Glutamatergic neuron (in vitro differentiated cells): ENCODE measurements around the gene FAM163B. TPM values are rescaled to one million over a fixed set of nuclear protein-coding genes. Genes with fewer than 3 reads are reported as not detected.

Experiments
- DNase-seq: peaks from one replicate; pipeline ENCODE4 v3.0.0; 2022
- H3K27ac Mint-ChIP-seq: one replicate; pipeline ENCODE4 v1.8.0; 2020; ENCODE audit warnings: mild to moderate bottlenecking, mixed read lengths, inconsistent platforms; ENCODE audit not compliant: unreplicated experiment
- H3K27me3 Mint-ChIP-seq: one replicate; pipeline ENCODE4 v1.8.0; 2020; ENCODE audit warnings: mild to moderate bottlenecking, moderate library complexity, mixed read lengths, inconsistent platforms; ENCODE audit not compliant: unreplicated experiment
- H3K36me3 Mint-ChIP-seq: one replicate; pipeline ENCODE4 v1.8.0; 2020; ENCODE audit warnings: mild to moderate bottlenecking, mixed read lengths, inconsistent platforms; ENCODE audit not compliant: unreplicated experiment
- H3K4me1 Mint-ChIP-seq: one replicate; pipeline ENCODE4 v1.8.0; 2020; ENCODE audit warnings: mild to moderate bottlenecking, low read depth, mixed read lengths, inconsistent platforms; ENCODE audit not compliant: unreplicated experiment
- H3K4me3 Mint-ChIP-seq: one replicate; pipeline ENCODE4 v1.8.0; 2020; ENCODE audit warnings: mild to moderate bottlenecking, mixed read lengths, inconsistent platforms; ENCODE audit not compliant: unreplicated experiment
- H3K9me3 Mint-ChIP-seq: one replicate; pipeline ENCODE4 v1.8.0; 2020; ENCODE audit warnings: mild to moderate bottlenecking, moderate library complexity, mixed read lengths, inconsistent platforms; ENCODE audit not compliant: unreplicated experiment
- CTCF ChIP-seq: fragments of 200-600 bp; sonication (generic); IDR thresholded peaks from one replicate; pipeline ENCODE4 v1.5.0; 2021; ENCODE audit not compliant: partially characterized antibody, unreplicated experiment
- total RNA-seq: library from RNA; stranded (reverse); fragmentation: NEBNext Ultra II Directional; extraction: Animal tissue kit (Norgen Biotek cat#: 25700); gene quantifications from one replicate; pipeline ENCODE4 v1.2.1, GENCODE V29; 2021; ENCODE audit not compliant: unreplicated experiment

Gene FAM163B
- total RNA-seq, 1 donor from 2014 or later: 0.51 TPM

- Mint-ChIP-seq H3K27me3 (peaks cover 6% of the 10 kb centered on the region), H3K9me3 (peaks cover 9% of the 10 kb centered on the region), H3K4me1 (peaks cover 5% of the 10 kb centered on the region), H3K27ac (no peak overlapping the region), H3K36me3 (peaks cover 16% of the 10 kb centered on the region), H3K4me3 (no peak overlapping the region)
- DNase-seq: no peak
- TF ChIP-seq CTCF: no peak
These were observed 12.6 kb upstream of the FAM163B start for GRCh38 chr9:133621725-133622267.

- no peak for TF ChIP-seq CTCF
- H3K4me3 Mint-ChIP-seq: no peak overlapping the region
- H3K9me3 Mint-ChIP-seq: peaks cover 6% of the 10 kb centered on the region
- no peak for DNase-seq
- H3K27me3 Mint-ChIP-seq: peaks cover 9% of the 10 kb centered on the region
- H3K27ac Mint-ChIP-seq: no peak overlapping the region
- peaks cover 3% of the 10 kb centered on the region for H3K36me3 Mint-ChIP-seq
- peaks cover 6% of the 10 kb centered on the region for H3K4me1 Mint-ChIP-seq
These were observed 10.6 kb upstream of the FAM163B start for GRCh38 chr9:133619791-133620190.

- Mint-ChIP-seq H3K36me3 (no peaks in the 10 kb centered on the region), H3K27me3 (peaks cover 9% of the 10 kb centered on the region), H3K27ac (no peak overlapping the region), H3K9me3 (peaks cover 6% of the 10 kb centered on the region), H3K4me3 (no peak overlapping the region), H3K4me1 (peaks cover 7% of the 10 kb centered on the region)
- no peak for DNase-seq
- no peak for TF ChIP-seq CTCF
These were observed 9.5 kb upstream of the FAM163B start for GRCh38 chr9:133618726-133619125.

GRCh38 chr9:133616643-133617405, 7.6 kb upstream of the FAM163B start:
- Mint-ChIP-seq H3K9me3 (peaks cover 6% of the 10 kb centered on the region), H3K4me1 (peaks cover 10% of the 10 kb centered on the region), H3K36me3 (no peaks in the 10 kb centered on the region), H3K27ac (no peak overlapping the region), H3K27me3 (peaks cover 6% of the 10 kb centered on the region), H3K4me3 (no peak overlapping the region)
- DNase-seq: no peak
- no peak for TF ChIP-seq CTCF

- no peak for DNase-seq
- no peak for TF ChIP-seq CTCF
- H3K36me3 Mint-ChIP-seq: no peaks in the 10 kb centered on the region
- H3K4me1 Mint-ChIP-seq: peaks cover 19% of the 10 kb centered on the region
- H3K9me3 Mint-ChIP-seq: peaks cover 8% of the 10 kb centered on the region
- no peak overlapping the region for H3K4me3 Mint-ChIP-seq
- peaks cover 6% of the 10 kb centered on the region for H3K27me3 Mint-ChIP-seq
- no peak overlapping the region for H3K27ac Mint-ChIP-seq
These were observed 6.5 kb upstream of the FAM163B start for GRCh38 chr9:133615606-133616188.
